ENCODE measurements around the gene EYS. TPM values are rescaled to one million over a fixed set of nuclear protein-coding genes. Genes with fewer than 3 reads are reported as not detected.

The EYS gene
- total and polyA plus RNA-seq, 2 of the 13 experiments (the other 11 are each of a cell fraction or from before 2014, with no cell fraction given), result 0.04 to 0.07 TPM

DNA sequence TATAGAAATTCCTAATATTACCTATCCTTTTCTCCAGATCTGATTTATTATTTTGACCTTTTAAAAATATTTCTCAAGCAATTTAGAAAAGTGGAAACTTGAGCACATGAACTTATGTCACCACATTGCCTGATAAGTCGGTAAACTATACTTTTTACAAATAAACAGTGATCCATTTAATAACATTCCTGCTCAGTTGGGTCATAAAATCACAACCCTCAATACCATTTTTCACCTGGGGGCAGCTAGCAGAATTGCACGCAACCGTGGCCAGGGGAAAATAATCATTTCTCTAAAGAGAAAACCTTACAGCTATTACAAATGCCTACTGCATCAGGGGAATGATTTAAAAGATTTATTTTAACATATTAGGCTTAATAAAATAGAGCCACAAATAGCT is 1456.9 kb downstream of the EYS start:
- Histone ChIP-seq H2AFZ (ENCODE audit: low read length) (no peak overlapping the region), H3K4me2 (ENCODE audit: low read depth, low read length) (no peak overlapping the region), H4K20me1 (ENCODE audit: insufficient read depth, low read length) (no peaks in the 10 kb centered on the region), H3K9me3 (ENCODE audit: low read length) (no peaks in the 10 kb centered on the region), H3K27me3 (ENCODE audit: control insufficient read depth in 1 of 2, insufficient read depth in 2 of 2, low read length in 2 of 2) (no peaks in the 10 kb centered on the region), H3K4me1 (ENCODE audit: insufficient read depth, low read length) (no peaks in the 10 kb centered on the region), H3K79me2 (ENCODE audit: insufficient read depth, low read length) (no peaks in the 10 kb centered on the region), H3K4me3 (replicated peaks in 1 of 3; ENCODE audit: insufficient read depth in 1 of 3, low read depth in 2 of 3, low read length in 3 of 3) (no peak overlapping the region), H3K36me3 (replicated peaks in 1 of 2; ENCODE audit: control insufficient read depth in 1 of 2, insufficient read depth in 2 of 2, low read length in 2 of 2) (no peaks in the 10 kb centered on the region), H3K27ac (ENCODE audit: extremely low read length, insufficient read depth, low read length) (no peak overlapping the region), H3K9ac (ENCODE audit: insufficient read depth, low read depth, low read length) (no peak overlapping the region)
- ATAC-seq, result peak; percentile 41; the same call in 1 of the 3 replicates
- ChIA-PET CTCF (ENCODE audit: low intra/inter-chr PET ratio, low total read pairs) (no interaction called here), POLR2A (no interaction called here)
- BruUV-seq (replicated peaks), result no TSS peak
- intact Hi-C loops (cut with micrococcal nuclease; ENCODE audit: unreplicated experiment) (no loop called here), in situ Hi-C loops (cut with HindIII; ENCODE audit: extremely low pct_ligation_motif_present, low pct_unique_long_range_greater_than_20kb) (no loop called here)
- DNase-seq (ENCODE audit: low spot score), result no peak
- no peak for FAIRE-seq
- 30% methylated on average over 3 of the region's 3 CpGs for WGBS (ENCODE audit: low lambda C conversion rate)
- no peak for TF ChIP-seq ZSCAN30 (CRISPR knock-in tag; IDR thresholded peaks at IDR 0.05)
- TF ChIP-seq ZC3H4 (CRISPR knock-in tag; IDR thresholded peaks at IDR 0.05; ENCODE audit: borderline replicate concordance), result no peak
- TF ChIP-seq, protein P1, sequence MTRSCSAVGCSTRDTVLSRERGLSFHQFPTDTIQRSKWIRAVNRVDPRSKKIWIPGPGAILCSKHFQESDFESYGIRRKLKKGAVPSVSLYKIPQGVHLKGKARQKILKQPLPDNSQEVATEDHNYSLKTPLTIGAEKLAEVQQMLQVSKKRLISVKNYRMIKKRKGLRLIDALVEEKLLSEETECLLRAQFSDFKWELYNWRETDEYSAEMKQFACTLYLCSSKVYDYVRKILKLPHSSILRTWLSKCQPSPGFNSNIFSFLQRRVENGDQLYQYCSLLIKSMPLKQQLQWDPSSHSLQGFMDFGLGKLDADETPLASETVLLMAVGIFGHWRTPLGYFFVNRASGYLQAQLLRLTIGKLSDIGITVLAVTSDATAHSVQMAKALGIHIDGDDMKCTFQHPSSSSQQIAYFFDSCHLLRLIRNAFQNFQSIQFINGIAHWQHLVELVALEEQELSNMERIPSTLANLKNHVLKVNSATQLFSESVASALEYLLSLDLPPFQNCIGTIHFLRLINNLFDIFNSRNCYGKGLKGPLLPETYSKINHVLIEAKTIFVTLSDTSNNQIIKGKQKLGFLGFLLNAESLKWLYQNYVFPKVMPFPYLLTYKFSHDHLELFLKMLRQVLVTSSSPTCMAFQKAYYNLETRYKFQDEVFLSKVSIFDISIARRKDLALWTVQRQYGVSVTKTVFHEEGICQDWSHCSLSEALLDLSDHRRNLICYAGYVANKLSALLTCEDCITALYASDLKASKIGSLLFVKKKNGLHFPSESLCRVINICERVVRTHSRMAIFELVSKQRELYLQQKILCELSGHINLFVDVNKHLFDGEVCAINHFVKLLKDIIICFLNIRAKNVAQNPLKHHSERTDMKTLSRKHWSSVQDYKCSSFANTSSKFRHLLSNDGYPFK (CRISPR knock-in tag; IDR thresholded peaks at IDR 0.05; ENCODE audit: borderline replicate concordance), result no peak
- TF ChIP-seq, protein P2, sequence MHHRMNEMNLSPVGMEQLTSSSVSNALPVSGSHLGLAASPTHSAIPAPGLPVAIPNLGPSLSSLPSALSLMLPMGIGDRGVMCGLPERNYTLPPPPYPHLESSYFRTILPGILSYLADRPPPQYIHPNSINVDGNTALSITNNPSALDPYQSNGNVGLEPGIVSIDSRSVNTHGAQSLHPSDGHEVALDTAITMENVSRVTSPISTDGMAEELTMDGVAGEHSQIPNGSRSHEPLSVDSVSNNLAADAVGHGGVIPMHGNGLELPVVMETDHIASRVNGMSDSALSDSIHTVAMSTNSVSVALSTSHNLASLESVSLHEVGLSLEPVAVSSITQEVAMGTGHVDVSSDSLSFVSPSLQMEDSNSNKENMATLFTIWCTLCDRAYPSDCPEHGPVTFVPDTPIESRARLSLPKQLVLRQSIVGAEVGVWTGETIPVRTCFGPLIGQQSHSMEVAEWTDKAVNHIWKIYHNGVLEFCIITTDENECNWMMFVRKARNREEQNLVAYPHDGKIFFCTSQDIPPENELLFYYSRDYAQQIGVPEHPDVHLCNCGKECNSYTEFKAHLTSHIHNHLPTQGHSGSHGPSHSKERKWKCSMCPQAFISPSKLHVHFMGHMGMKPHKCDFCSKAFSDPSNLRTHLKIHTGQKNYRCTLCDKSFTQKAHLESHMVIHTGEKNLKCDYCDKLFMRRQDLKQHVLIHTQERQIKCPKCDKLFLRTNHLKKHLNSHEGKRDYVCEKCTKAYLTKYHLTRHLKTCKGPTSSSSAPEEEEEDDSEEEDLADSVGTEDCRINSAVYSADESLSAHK (CRISPR knock-in tag; IDR thresholded peaks at IDR 0.05; ENCODE audit: borderline replicate concordance), result no peak
- TF ChIP-seq ZNF251 (CRISPR knock-in tag; IDR thresholded peaks at IDR 0.05), result no peak
- TF ChIP-seq DMAP1 (CRISPR knock-in tag; IDR thresholded peaks at IDR 0.05), result no peak
- TF ChIP-seq PAX8 (CRISPR knock-in tag; IDR thresholded peaks at IDR 0.05; ENCODE audit: borderline replicate concordance), result no peak
- TF ChIP-seq, protein P3, sequence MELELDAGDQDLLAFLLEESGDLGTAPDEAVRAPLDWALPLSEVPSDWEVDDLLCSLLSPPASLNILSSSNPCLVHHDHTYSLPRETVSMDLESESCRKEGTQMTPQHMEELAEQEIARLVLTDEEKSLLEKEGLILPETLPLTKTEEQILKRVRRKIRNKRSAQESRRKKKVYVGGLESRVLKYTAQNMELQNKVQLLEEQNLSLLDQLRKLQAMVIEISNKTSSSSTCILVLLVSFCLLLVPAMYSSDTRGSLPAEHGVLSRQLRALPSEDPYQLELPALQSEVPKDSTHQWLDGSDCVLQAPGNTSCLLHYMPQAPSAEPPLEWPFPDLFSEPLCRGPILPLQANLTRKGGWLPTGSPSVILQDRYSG (CRISPR knock-in tag; IDR thresholded peaks at IDR 0.05), result no peak
- TF ChIP-seq, protein P4, sequence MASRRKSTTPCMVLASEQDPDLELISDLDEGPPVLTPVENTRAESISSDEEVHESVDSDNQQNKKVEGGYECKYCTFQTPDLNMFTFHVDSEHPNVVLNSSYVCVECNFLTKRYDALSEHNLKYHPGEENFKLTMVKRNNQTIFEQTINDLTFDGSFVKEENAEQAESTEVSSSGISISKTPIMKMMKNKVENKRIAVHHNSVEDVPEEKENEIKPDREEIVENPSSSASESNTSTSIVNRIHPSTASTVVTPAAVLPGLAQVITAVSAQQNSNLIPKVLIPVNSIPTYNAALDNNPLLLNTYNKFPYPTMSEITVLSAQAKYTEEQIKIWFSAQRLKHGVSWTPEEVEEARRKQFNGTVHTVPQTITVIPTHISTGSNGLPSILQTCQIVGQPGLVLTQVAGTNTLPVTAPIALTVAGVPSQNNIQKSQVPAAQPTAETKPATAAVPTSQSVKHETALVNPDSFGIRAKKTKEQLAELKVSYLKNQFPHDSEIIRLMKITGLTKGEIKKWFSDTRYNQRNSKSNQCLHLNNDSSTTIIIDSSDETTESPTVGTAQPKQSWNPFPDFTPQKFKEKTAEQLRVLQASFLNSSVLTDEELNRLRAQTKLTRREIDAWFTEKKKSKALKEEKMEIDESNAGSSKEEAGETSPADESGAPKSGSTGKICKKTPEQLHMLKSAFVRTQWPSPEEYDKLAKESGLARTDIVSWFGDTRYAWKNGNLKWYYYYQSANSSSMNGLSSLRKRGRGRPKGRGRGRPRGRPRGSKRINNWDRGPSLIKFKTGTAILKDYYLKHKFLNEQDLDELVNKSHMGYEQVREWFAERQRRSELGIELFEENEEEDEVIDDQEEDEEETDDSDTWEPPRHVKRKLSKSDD (CRISPR knock-in tag; IDR thresholded peaks at IDR 0.05; ENCODE audit: low read depth), result no peak
- no peak for TF ChIP-seq DNMT3B (CRISPR knock-in tag; conservative IDR thresholded peaks at IDR 0.05)
- no peak for TF ChIP-seq ZNF883 (CRISPR knock-in tag; IDR thresholded peaks at IDR 0.05; ENCODE audit: not compliant biosample characterization)
- no peak for TF ChIP-seq MAFK (conservative IDR thresholded peaks at IDR 0.05 in 1 of 2, IDR thresholded peaks at IDR 0.05 in 1 of 2; ENCODE audit: low read length in 2 of 2)
- TF ChIP-seq DR1 (CRISPR knock-in tag; IDR thresholded peaks at IDR 0.05), result no peak

All from HepG2 (cell line).